HG03066 (cell line): ENCODE results near the gene NMRK2.
"Not testable (repeated sequence)": the region's sequence is repeated elsewhere in the genome, so short reads cannot be mapped to it uniquely, and the experiment has no call there.

ENCODE experiments used
- ATAC-seq: cut with Tn5 transposase; IDR thresholded peaks from one replicate; pipeline ENCODE4 v1.9.1; 2021; ENCODE audit warnings: low read depth; ENCODE audit not compliant: unreplicated experiment

The NMRK2 gene

GRCh38 chr19:3936506-3937442 lies 3.9 kb downstream of the NMRK2 start:
- no peak for ATAC-seq

GRCh38 chr19:3938300-3938950 lies 5.6 kb downstream of the NMRK2 start:
- not testable (repeated sequence) for ATAC-seq

GRCh38 chr19:3942790-3943409 lies 10.0 kb downstream of the NMRK2 start:
- ATAC-seq = no peak

- no peak for ATAC-seq
Observed at GRCh38 chr19:3944018-3944721, 11.3 kb downstream of the NMRK2 start.

- no peak for ATAC-seq
Observed at GRCh38 chr19:3945838-3946237, 13.0 kb downstream of the NMRK2 start.

- ATAC-seq = not testable (repeated sequence)
Observed at GRCh38 chr19:3947316-3947933, 14.6 kb downstream of the NMRK2 start.

GRCh38 chr19:3949294-3949693 lies 16.4 kb downstream of the NMRK2 start:
- ATAC-seq = no peak

- no peak for ATAC-seq
Observed at GRCh38 chr19:3949997-3950859, 17.4 kb downstream of the NMRK2 start.

GRCh38 chr19:3950871-3951861 lies 18.3 kb downstream of the NMRK2 start:
- ATAC-seq = no peak

GRCh38 chr19:3952755-3953276 lies 19.9 kb downstream of the NMRK2 start:
- ATAC-seq = not testable (repeated sequence)

- no peak for ATAC-seq
Observed at GRCh38 chr19:3954107-3954506, 21.2 kb downstream of the NMRK2 start.

GRCh38 chr19:3955276-3955675 lies 22.4 kb downstream of the NMRK2 start:
- not testable (repeated sequence) for ATAC-seq

GRCh38 chr19:3955688-3956087 lies 22.8 kb downstream of the NMRK2 start:
- ATAC-seq = no peak

- ATAC-seq = no peak
Observed at GRCh38 chr19:3958836-3959765, 26.2 kb downstream of the NMRK2 start.

- no peak for ATAC-seq
Observed at GRCh38 chr19:3959766-3960131, 26.9 kb downstream of the NMRK2 start.

GRCh38 chr19:3961007-3961406 lies 28.1 kb downstream of the NMRK2 start:
- no peak for ATAC-seq
